HG03135 (cell line): ENCODE data around the gene TEX19.
A peak's percentile ranks its signal among the peaks of the same experiment; 100 is the strongest.
"Not testable (repeated sequence)": the region's sequence is repeated elsewhere in the genome, so short reads cannot be mapped to it uniquely, and the experiment has no call there.

ENCODE experiments used
- ATAC-seq: cut with Tn5 transposase; IDR thresholded peaks from one replicate; pipeline ENCODE4 v1.9.1; 2021; ENCODE audit warnings: mild to moderate bottlenecking, moderate library complexity; ENCODE audit not compliant: unreplicated experiment

TEX19 gene

DNA sequence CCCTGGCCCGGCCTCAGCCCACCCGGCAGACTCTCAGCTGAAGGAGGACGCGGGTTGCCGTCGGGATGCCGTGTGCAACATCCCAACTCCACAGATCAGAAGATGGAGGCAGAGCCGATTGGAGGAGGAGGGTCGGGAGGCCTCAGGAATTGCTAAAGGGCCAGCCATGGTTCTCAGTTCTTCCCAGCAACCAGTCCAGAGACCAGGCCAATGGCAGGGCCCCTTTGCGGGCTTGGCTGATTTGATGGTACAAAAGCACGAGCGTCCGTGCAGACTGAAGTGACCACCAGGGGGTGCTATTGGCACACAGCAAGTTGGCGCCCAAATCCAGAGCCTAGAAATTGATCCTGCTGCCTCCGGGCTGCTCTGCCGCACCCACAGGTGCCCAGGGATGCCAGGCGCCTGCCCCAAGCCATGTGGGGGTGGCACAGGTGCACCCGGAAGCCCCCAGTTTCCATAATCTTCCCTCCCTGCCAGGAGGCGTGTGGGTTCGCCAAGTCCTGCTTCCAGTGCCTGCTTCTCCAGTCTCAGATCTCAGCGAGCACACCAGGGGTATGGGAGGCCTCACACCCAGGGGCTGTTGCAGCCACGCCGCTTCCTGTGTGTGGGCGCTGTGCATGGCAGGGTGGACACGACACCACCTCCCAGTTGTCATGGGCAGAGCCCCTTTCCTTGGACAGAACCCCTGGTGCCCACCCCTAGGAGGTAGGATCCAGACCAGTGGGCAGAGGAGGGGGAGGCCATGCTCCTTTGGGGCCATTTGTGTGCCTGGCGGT is 7.1 kb upstream of the TEX19 start:
- peak; percentile 59 for ATAC-seq

DNA sequence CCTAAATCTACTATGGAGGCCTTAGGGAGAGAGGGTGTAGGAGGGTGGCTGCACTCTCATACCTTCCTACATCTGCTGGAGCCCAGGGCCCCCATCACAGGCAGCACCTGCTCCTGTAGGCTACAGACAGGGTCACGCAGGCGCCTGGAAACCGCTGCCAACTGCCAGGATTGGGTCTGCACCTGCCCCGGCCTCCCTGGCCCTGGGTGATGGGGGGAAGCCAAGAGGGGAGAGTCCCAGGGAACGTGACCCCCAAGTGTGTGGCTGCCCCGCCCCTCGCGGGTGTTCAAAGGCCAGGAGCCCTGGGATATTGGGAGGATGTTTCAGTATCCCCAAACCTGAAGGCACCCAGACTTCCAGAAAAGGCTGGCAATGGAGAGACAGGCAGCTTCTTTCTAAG is 5.6 kb upstream of the TEX19 start:
- no peak for ATAC-seq

- no peak for ATAC-seq
These were observed 4.2 kb upstream of the TEX19 start for GRCh38 chr17:82354804-82355308.

GRCh38 chr17:82355770-82356427 is 3.1 kb upstream of the TEX19 start:
- ATAC-seq: no peak

GRCh38 chr17:82356845-82357355 is 2.1 kb upstream of the TEX19 start:
- no peak for ATAC-seq

GRCh38 chr17:82357394-82357793 is 1.7 kb upstream of the TEX19 start:
- no peak for ATAC-seq

DNA sequence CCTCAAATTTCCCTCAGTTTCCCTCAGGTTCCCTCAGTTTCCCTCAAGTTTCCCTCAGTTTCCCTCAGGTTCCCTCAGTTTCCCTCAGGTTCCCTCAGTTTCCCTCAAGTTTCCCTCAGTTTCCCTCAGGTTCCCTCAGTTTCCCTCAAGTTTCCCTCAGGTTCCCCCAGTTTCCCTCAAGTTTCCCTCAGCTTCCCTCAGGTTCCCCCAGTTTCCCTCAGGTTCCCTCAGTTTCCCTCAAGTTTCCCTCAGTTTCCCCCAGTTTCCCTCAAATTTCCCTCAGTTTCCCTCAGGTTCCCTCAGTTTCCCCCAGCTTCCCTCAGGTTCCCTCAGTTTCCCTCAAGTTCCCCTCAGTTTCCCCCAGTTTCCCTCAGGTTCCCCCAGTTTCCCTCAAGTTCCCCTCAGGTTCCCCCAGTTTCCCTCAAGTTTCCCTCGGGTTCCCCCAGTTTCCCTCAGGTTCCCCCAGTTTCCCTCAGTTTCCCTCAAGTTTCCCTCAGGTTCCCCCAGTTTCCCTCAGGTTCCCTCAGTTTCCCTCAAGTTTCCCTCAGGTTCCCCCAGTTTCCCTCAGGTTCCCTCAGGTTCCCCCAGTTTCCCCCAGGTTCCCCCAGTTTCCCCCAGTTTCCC is 516 bp downstream of the TEX19 start:
- ATAC-seq: not testable (repeated sequence)

DNA sequence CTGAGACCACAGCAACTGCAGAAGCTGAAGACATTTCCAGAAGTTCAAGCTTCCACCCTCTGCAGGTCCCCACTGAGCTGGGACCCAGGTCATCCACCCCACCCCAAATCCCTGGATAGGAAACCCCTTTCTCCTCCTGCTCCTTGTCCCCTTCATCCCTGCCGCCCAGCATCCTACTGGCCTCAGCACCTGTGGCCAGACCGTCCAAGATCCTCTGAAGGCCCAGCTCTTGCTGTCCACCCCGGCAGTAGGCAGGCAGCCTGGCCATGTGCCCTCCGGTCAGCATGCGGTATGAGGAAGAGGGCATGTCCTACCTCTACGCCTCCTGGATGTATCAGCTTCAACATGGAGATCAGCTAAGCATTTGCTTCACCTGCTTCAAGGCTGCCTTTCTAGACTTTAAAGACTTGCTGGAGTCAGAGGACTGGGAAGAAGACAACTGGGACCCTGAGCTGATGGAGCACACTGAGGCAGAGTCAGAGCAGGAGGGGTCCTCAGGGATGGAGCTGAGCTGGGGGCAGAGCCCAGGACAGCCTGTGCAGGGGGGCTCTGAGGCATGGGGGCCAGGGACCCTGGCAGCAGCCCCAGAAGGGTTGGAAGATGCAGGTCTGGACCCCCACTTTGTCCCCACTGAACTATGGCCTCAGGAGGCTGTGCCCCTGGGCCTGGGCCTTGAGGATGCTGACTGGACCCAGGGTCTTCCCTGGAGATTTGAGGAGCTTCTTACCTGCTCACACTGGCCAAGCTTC is 3.0 kb downstream of the TEX19 start:
- ATAC-seq: no peak

- no peak for ATAC-seq
These were observed 6.7 kb downstream of the TEX19 start for GRCh38 chr17:82365606-82366295.

GRCh38 chr17:82366749-82367148 is 7.7 kb downstream of the TEX19 start:
- no peak for ATAC-seq

GRCh38 chr17:82367724-82368524 is 8.9 kb downstream of the TEX19 start:
- no peak for ATAC-seq

DNA sequence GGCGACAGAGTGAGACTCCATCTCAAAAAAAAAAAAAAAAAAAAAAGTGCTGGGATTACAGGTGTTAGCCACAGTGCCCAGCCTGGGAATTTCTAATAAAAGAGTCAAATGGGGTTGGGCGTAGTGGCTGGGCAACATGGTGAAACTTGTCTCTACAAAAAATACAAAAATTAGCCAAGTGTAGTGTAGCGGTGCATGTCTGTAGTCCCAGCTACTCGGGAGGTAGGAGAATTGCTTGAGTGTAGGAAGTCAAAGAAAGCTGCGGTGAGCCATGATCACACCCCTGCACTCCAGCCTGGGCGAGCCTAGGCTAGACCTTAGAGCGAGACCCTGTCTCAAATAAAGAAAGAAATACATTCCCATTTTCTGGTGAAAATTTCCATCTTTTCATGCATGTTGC is 10.2 kb downstream of the TEX19 start:
- ATAC-seq: no peak

- no peak for ATAC-seq
These were observed 11.7 kb downstream of the TEX19 start for GRCh38 chr17:82370471-82371332.

- ATAC-seq: no peak
These were observed 12.5 kb downstream of the TEX19 start, which contains the start of gene UTS2R for GRCh38 chr17:82371333-82372248. Gene UTS2R (plus strand): TSS chr17:82371765. CDS start chr17:82374325, 2,560 bp downstream.

GRCh38 chr17:82372249-82373071 is 13.4 kb downstream of the TEX19 start:
- no peak for ATAC-seq

GRCh38 chr17:82373072-82373452 is 14.0 kb downstream of the TEX19 start:
- ATAC-seq: not testable (repeated sequence)
